Thyroid gland (tissue), 4 donors: ENCODE measurements around the gene ITGA5. TPM values are rescaled to one million over a fixed set of nuclear protein-coding genes. Genes with fewer than 3 reads are reported as not detected.

Experiments used
- DNase-seq, 2 donors: peaks; one replicate each; pipeline ENCODE4 v3.0.0-alpha.2; 2019
- H3K27ac ChIP-seq, 3 donors: fragments of 200-600 bp; sonication (generic); 1 replicate in 2 of 3; 2 replicates in 1 of 3; pipeline ENCODE4 v1.5.1; 2016 to 2019; ENCODE audit warnings: mild to moderate bottlenecking in 1 of 3, moderate library complexity in 1 of 3
- H3K27me3 ChIP-seq: fragments of 200-600 bp; sonication (generic); one replicate; pipeline ENCODE4 v1.5.1; 2019
- H3K36me3 ChIP-seq, 2 donors: fragments of 200-600 bp; sonication (generic); one replicate each; pipeline ENCODE4 v1.5.1; 2016 to 2019
- H3K4me1 ChIP-seq, 2 donors: fragments of 200-600 bp; sonication (generic); one replicate each; pipeline ENCODE4 v1.5.1; 2017 to 2019
- H3K4me3 ChIP-seq, 3 donors: fragments of 200-600 bp; sonication (generic); replicated peaks in 1 of 3; 1 replicate in 2 of 3; 2 replicates in 1 of 3; pipeline ENCODE4 v1.5.1; 2016; ENCODE audit warnings: mild to moderate bottlenecking in 1 of 3
- H3K9me3 ChIP-seq: fragments of 200-600 bp; sonication (generic); one replicate; pipeline ENCODE4 v1.5.1; 2017
- CTCF ChIP-seq, 6 experiments: fragments of 200-600 bp in 3 of 6; fragments of 450-650 bp in 3 of 6; sonication (generic) in 3 of 6; IDR thresholded peaks; one replicate each; pipeline ENCODE4 v1.5.1; 2016 to 2019; ENCODE audit warnings: antibody characterized with exemption in 6 of 6, mild to moderate bottlenecking in 2 of 6, inconsistent platforms in 1 of 6, moderate library complexity in 1 of 6
- POLR2A ChIP-seq, 2 donors: fragments of 450-650 bp; IDR thresholded peaks; one replicate each; pipeline ENCODE4 v1.6.1; 2017; ENCODE audit warnings: antibody characterized with exemption in 2 of 2, mild to moderate bottlenecking in 2 of 2, moderate library complexity in 1 of 2
- WGBS, 2 donors: methylation state at CpG; one replicate each; pipeline ENCODE4 v1.1.5; 2017; 5-methylcytosine and 5-hydroxymethylcytosine counted together
- intact Hi-C: fragments of 100-400 bp; cut with DNase I; formaldehyde crosslinking; loops from one replicate; pipeline ENCODE4 v1.15.1; 2023
- total RNA-seq, 4 donors: library from RNA; depleted of rRNA; stranded (reverse); fragments of >200 nt; gene quantifications; one replicate each; pipeline ENCODE4 v1.2.3, GENCODE V29; 2016

ITGA5 gene
- total RNA-seq, 4 donors from 2014 or later: 40.3 to 64.5 (median 51.6) TPM

- WGBS, 2 donors: 2 to 24% methylated on average over 26 to 29 of the region's 49 CpGs
- H3K4me1 ChIP-seq: peaks cover 37 to 84% of the 10 kb centered on the region in 2 donors
Measured at GRCh38 chr12:54378796-54379397, 40.2 kb downstream of the ITGA5 start.

GRCh38 chr12:54377797-54378515, 41.1 kb downstream of the ITGA5 start:
- no peak for DNase-seq
- Histone ChIP-seq H3K27me3 (no peaks in the 10 kb centered on the region), H3K9me3 (no peaks in the 10 kb centered on the region), H3K27ac (peak overlapping the region in 1 of 3 donors; percentile 26), H3K36me3 (peaks cover 0 to 8% of the 10 kb centered on the region in 2 donors), H3K4me3 (no peak overlapping the region), H3K4me1 (peaks cover 37 to 80% of the 10 kb centered on the region in 2 donors)
- intact Hi-C loops: no loop called here
- no peak for TF ChIP-seq POLR2A (IDR thresholded peaks at IDR 0.05)
- TF ChIP-seq CTCF (IDR thresholded peaks at IDR 0.05): no peak
- 88 to 89% methylated on average over 6 of the region's 6 CpGs for WGBS, 2 donors

More at GRCh38 chr12:54378796-54379397, 40.2 kb downstream of the ITGA5 start:
- Histone ChIP-seq H3K9me3 (no peaks in the 10 kb centered on the region), H3K27ac (peak overlapping the region in 2 of 3 donors; percentile 57 to 71), H3K27me3 (no peaks in the 10 kb centered on the region), H3K36me3 (peaks cover 0 to 1% of the 10 kb centered on the region in 2 donors), H3K4me3 (peak overlapping the region in 1 of 3 donors; percentile 18)
- DNase-seq: peak; percentile 63 to 66
- TF ChIP-seq CTCF (IDR thresholded peaks at IDR 0.05): no peak
- TF ChIP-seq POLR2A (IDR thresholded peaks at IDR 0.05): no peak
- intact Hi-C loops: no loop called here

- H3K4me3 ChIP-seq: no peak overlapping the region
- intact Hi-C loops: no loop called here
- no peak for DNase-seq
- no peaks in the 10 kb centered on the region for H3K9me3 ChIP-seq
- peaks cover 39 to 76% of the 10 kb centered on the region in 2 donors for H3K4me1 ChIP-seq
- WGBS, 2 donors: 86 to 89% methylated on average over 2 of the region's 2 CpGs
- H3K27ac ChIP-seq: peak overlapping the region in 2 of 3 donors; percentile 35 to 80
- no peaks in the 10 kb centered on the region for H3K27me3 ChIP-seq
- H3K36me3 ChIP-seq: peaks cover 6 to 8% of the 10 kb centered on the region in 2 donors
- no peak for TF ChIP-seq CTCF (IDR thresholded peaks at IDR 0.05)
- no peak for TF ChIP-seq POLR2A (IDR thresholded peaks at IDR 0.05)
Measured at GRCh38 chr12:54377007-54377406, 42.1 kb downstream of the ITGA5 start.

GRCh38 chr12:54376596-54376995, 42.5 kb downstream of the ITGA5 start:
- peak overlapping the region in 2 of 3 donors; percentile 35 to 80 for H3K27ac ChIP-seq
- DNase-seq: no peak
- H3K9me3 ChIP-seq: no peaks in the 10 kb centered on the region
- WGBS, 2 donors: 82% methylated on average over 4 of the region's 4 CpGs; no CpG with 5 or more reads in 1 of the 2 donors
- H3K4me3 ChIP-seq: no peak overlapping the region
- no peak for TF ChIP-seq CTCF (IDR thresholded peaks at IDR 0.05)
- no peak for TF ChIP-seq POLR2A (IDR thresholded peaks at IDR 0.05)
- no peaks in the 10 kb centered on the region for H3K27me3 ChIP-seq
- peaks cover 39 to 76% of the 10 kb centered on the region in 2 donors for H3K4me1 ChIP-seq
- intact Hi-C loops: no loop called here
- H3K36me3 ChIP-seq: peaks cover 8 to 9% of the 10 kb centered on the region in 2 donors

- H3K4me1 ChIP-seq: peaks cover 36 to 77% of the 10 kb centered on the region in 2 donors
- intact Hi-C loops: no loop called here
- 65 to 76% methylated on average over 2 of the region's 2 CpGs for WGBS, 2 donors
- peak overlapping the region; percentile 35 to 80 (median 41) for H3K27ac ChIP-seq
- H3K36me3 ChIP-seq: peaks cover 8 to 18% of the 10 kb centered on the region in 2 donors
- DNase-seq: no peak
- no peaks in the 10 kb centered on the region for H3K27me3 ChIP-seq
- no peaks in the 10 kb centered on the region for H3K9me3 ChIP-seq
- peak overlapping the region in 1 of 3 donors; percentile 2 for H3K4me3 ChIP-seq
- TF ChIP-seq POLR2A (IDR thresholded peaks at IDR 0.05) (no peak), CTCF (IDR thresholded peaks at IDR 0.05) (no peak)
Measured at GRCh38 chr12:54375259-54375579, 43.8 kb downstream of the ITGA5 start.
